Muscle of back (tissue), 11 donors: ENCODE results near the gene KCNN4. TPM values are rescaled to one million over a fixed set of nuclear protein-coding genes. Genes with fewer than 3 reads are reported as not detected.

Experiments
- DNase-seq, 3 donors: peaks; one replicate each; pipeline versions ENCODE4 v3.0.0 to v3.0.0-alpha.2; 2013
- polyA plus RNA-seq, 10 donors: library from polyadenylated mRNA; unstranded; fragments of 120-200 nt; gene quantifications; one replicate each; pipeline ENCODE4 v1.2.1, GENCODE V29; 2013; ENCODE audit not compliant: insufficient read length in 10 of 10

KCNN4 gene
- polyA plus RNA-seq, 10 donors, result 0.23 to 1.4 (median 0.85) TPM; not detected in 1

GRCh38 chr19:43719378-43719868 lies 61.4 kb downstream of the KCNN4 start:
- no peak for DNase-seq

GRCh38 chr19:43718627-43719377 lies 62.0 kb downstream of the KCNN4 start:
- DNase-seq, result no peak

Other genes with a start within 250 kb of the KCNN4 start
- gene ZNF575, start 247.8 kb downstream of the KCNN4 start, polyA plus RNA-seq, result 1 to 10 TPM; 1.6 to 3.3 (median 2.6) TPM
- gene XRCC1, start 205.4 kb downstream of the KCNN4 start, polyA plus RNA-seq, result 10 to 100 TPM; 24.5 to 40.6 (median 29.6) TPM
- gene PINLYP, start 205.2 kb downstream of the KCNN4 start, polyA plus RNA-seq, result 1 to 10 TPM; 4.2 to 9.4 (median 5.4) TPM
- gene IRGQ, start 184.8 kb downstream of the KCNN4 start, polyA plus RNA-seq, result 10 to 100 TPM in 7 of 10 donors, 1 to 10 TPM in 3; 9.0 to 18.6 (median 11.2) TPM
- gene ZNF576, start 184.4 kb downstream of the KCNN4 start, polyA plus RNA-seq, result 10 to 100 TPM in 2 of 10 donors, 1 to 10 TPM in 8; 7.2 to 11.8 (median 9.3) TPM
- gene SRRM5, start 168.9 kb downstream of the KCNN4 start, polyA plus RNA-seq, result under 1 TPM; 0.13 to 0.75 (median 0.36) TPM
- 10 to 100 TPM; 38.1 to 76.5 (median 44.3) TPM for gene ZNF428, start 161.3 kb downstream of the KCNN4 start, polyA plus RNA-seq
- 10 to 100 TPM in 3 of 10 donors, 1 to 10 TPM in 7; 5.6 to 19.4 (median 8.7) TPM for gene CADM4, start 141.1 kb downstream of the KCNN4 start, polyA plus RNA-seq
- gene PLAUR, start 110.8 kb downstream of the KCNN4 start, polyA plus RNA-seq, result 10 to 100 TPM in 1 of 10 donors, 1 to 10 TPM in 9; 4.8 to 10.1 (median 7.0) TPM
- gene IRGC, start 64.9 kb downstream of the KCNN4 start, polyA plus RNA-seq, result not detected
- 10 to 100 TPM; 26.4 to 50.0 (median 33.7) TPM for gene SMG9, start 26.0 kb downstream of the KCNN4 start, polyA plus RNA-seq
- gene LYPD5, start 21.5 kb upstream of the KCNN4 start, polyA plus RNA-seq, result under 1 TPM; 0.31 to 0.74 (median 0.53) TPM
- 10 to 100 TPM in 5 of 10 donors, 1 to 10 TPM in 5; 6.4 to 13.5 (median 10.1) TPM for gene ZNF283, start 46.3 kb upstream of the KCNN4 start, polyA plus RNA-seq
- gene ZNF404, start 103.0 kb upstream of the KCNN4 start, polyA plus RNA-seq, result 10 to 100 TPM in 2 of 10 donors, 1 to 10 TPM in 8; 5.5 to 13.9 (median 7.0) TPM
- gene ZNF45, start 154.3 kb upstream of the KCNN4 start, polyA plus RNA-seq, result 10 to 100 TPM; 11.9 to 16.3 (median 13.5) TPM
- 1 to 10 TPM; 2.3 to 5.4 (median 3.0) TPM for gene ZNF221, start 170.3 kb upstream of the KCNN4 start, polyA plus RNA-seq
- gene ZNF155, start 203.2 kb upstream of the KCNN4 start, polyA plus RNA-seq, result 1 to 10 TPM; 6.4 to 8.7 (median 7.8) TPM
- gene ZNF230, start 222.0 kb upstream of the KCNN4 start, polyA plus RNA-seq, result 1 to 10 TPM; 2.3 to 3.7 (median 3.0) TPM
- gene ZNF222, start 244.4 kb upstream of the KCNN4 start, polyA plus RNA-seq, result 1 to 10 TPM; 3.9 to 5.6 (median 4.9) TPM